B cell (primary cell): ENCODE data around the gene THADA. TPM values are rescaled to one million over a fixed set of nuclear protein-coding genes. Genes with fewer than 3 reads are reported as not detected.

ENCODE experiments used
- ATAC-seq: fragments of 200-7000 bp; cut with Tn5 transposase; one replicate; pipeline ENCODE4 v1.10.0; 2021; ENCODE audit warnings: low read depth, mild to moderate bottlenecking, moderate number of reproducible peaks, moderate library complexity
- CTCF ChIA-PET: fragments of 350-600 bp; sonication (Branson Sonifier 250); formaldehyde crosslinking; loops from one replicate; lab custom pipeline; 2021; ENCODE audit warnings: antibody characterized with exemption, inconsistent platforms; lab: Charles Lee
- POLR2A ChIA-PET: fragments of 350-600 bp; sonication (Branson Sonifier 250); formaldehyde crosslinking; loops from one replicate; lab custom pipeline; 2021; ENCODE audit warnings: antibody characterized with exemption; lab: Charles Lee
- DNase-seq: peaks from one replicate; pipeline ENCODE4 v3.0.0; 2013
- H2AFZ ChIP-seq: 2 replicates; pipeline ENCODE4 v1.6.1; 2012; ENCODE audit warnings: mild to moderate bottlenecking, low read depth, low read length; ENCODE audit not compliant: insufficient read depth, poor library complexity, severe bottlenecking
- H3K27ac ChIP-seq, 2 donors: 1 replicate in 1 of 2; 2 replicates in 1 of 2; pipeline ENCODE4 v1.5.1; 2012 to 2013; ENCODE audit warnings: low read length in 2 of 2, mild to moderate bottlenecking in 2 of 2, moderate library complexity in 1 of 2
- H3K27me3 ChIP-seq, 4 experiments: fragments of 200-600 bp in 1 of 4; sonication (generic) in 1 of 4; replicated peaks in 1 of 4; 1 replicate in 2 of 4; 2 replicates in 2 of 4; pipeline versions ENCODE4 v1.6.1 to v1.7.0; 2013 to 2016; ENCODE audit warnings: low read length in 3 of 4, mild to moderate bottlenecking in 2 of 4, mixed read lengths in 1 of 4, moderate library complexity in 1 of 4; ENCODE audit not compliant: insufficient read depth in 4 of 4, control insufficient read depth in 3 of 4; ENCODE audit errors: control extremely low read depth in 1 of 4
- H3K36me3 ChIP-seq, 2 experiments: replicated peaks in 1 of 2; 1 replicate in 1 of 2; 2 replicates in 1 of 2; pipeline versions ENCODE4 v1.6.1 to v1.7.1; 2013; ENCODE audit warnings: low read length in 1 of 2; ENCODE audit not compliant: insufficient read depth in 2 of 2, control insufficient read depth in 1 of 2; ENCODE audit errors: control extremely low read depth in 1 of 2, extremely low read depth in 1 of 2
- H3K4me1 ChIP-seq, 2 donors: fragments of 200-600 bp in 1 of 2; sonication (generic) in 1 of 2; 1 replicate in 1 of 2; 2 replicates in 1 of 2; pipeline versions ENCODE4 v1.5.1 to v1.6.1; 2013 to 2017; ENCODE audit warnings: low read length in 2 of 2; ENCODE audit not compliant: control insufficient read depth in 2 of 2, insufficient read depth in 2 of 2
- H3K4me2 ChIP-seq: replicated peaks from 2 replicates; pipeline ENCODE3; 2012; ENCODE audit warnings: mild to moderate bottlenecking, low read depth, low read length; ENCODE audit not compliant: poor library complexity, severe bottlenecking
- H3K4me3 ChIP-seq, 5 experiments: fragments of 200-600 bp in 1 of 5; sonication (generic) in 1 of 5; 1 replicate in 3 of 5; 2 replicates in 2 of 5; pipeline versions ENCODE4 v1.5.1 to v1.7.0; 2011 to 2016; ENCODE audit warnings: low read length in 4 of 5, mild to moderate bottlenecking in 4 of 5, low read depth in 2 of 5, control low read depth in 1 of 5, moderate library complexity in 1 of 5; ENCODE audit not compliant: insufficient read depth in 1 of 5; ENCODE audit errors: control extremely low read depth in 1 of 5, extremely low read depth in 1 of 5
- H3K79me2 ChIP-seq: fragments of 200-600 bp; sonication (generic); one replicate; pipeline ENCODE4 v1.6.0; 2016; ENCODE audit warnings: low read length; ENCODE audit not compliant: control insufficient read depth, insufficient read depth
- H3K9ac ChIP-seq: fragments of 200-600 bp; sonication (generic); 2 replicates; pipeline ENCODE4 v1.6.1; 2017; ENCODE audit warnings: mild to moderate bottlenecking, low read length, moderate library complexity
- H3K9me3 ChIP-seq, 3 donors: one replicate each; pipeline versions ENCODE4 v1.6.1 to v1.7.1; 2013; ENCODE audit warnings: low read length in 2 of 3; ENCODE audit not compliant: control insufficient read depth in 2 of 3, insufficient read depth in 1 of 3; ENCODE audit errors: control extremely low read depth in 1 of 3
- H4K20me1 ChIP-seq: 2 replicates; pipeline ENCODE4 v1.6.0; 2012; ENCODE audit warnings: mild to moderate bottlenecking, low read length; ENCODE audit not compliant: insufficient read depth, control insufficient read depth, poor library complexity, severe bottlenecking
- H3K27ac Mint-ChIP-seq: one replicate; pipeline ENCODE4 v1.8.0; 2021; ENCODE audit warnings: mixed read lengths
- H3K27me3 Mint-ChIP-seq: one replicate; pipeline ENCODE4 v1.8.0; 2021; ENCODE audit warnings: mixed read lengths
- H3K4me1 Mint-ChIP-seq: one replicate; pipeline ENCODE4 v1.8.0; 2021; ENCODE audit warnings: mixed read lengths
- H3K4me3 Mint-ChIP-seq: one replicate; pipeline ENCODE4 v1.8.0; 2021; ENCODE audit warnings: mixed read lengths
- H3K9me3 Mint-ChIP-seq: one replicate; pipeline ENCODE4 v1.8.0; 2022; ENCODE audit warnings: mixed read lengths; ENCODE audit not compliant: insufficient read depth
- CTCF ChIP-seq: fragments of 200-600 bp; IDR thresholded peaks from one replicate; pipeline ENCODE4 v1.8.0; 2022; ENCODE audit warnings: antibody characterized with exemption, mild to moderate bottlenecking
- EZH2 ChIP-seq: IDR thresholded peaks from 2 replicates; pipeline ENCODE4 v1.6.1; 2012; ENCODE audit warnings: borderline replicate concordance, low read depth, mild to moderate bottlenecking, moderate library complexity, low read length; ENCODE audit not compliant: insufficient read depth, poor library complexity, severe bottlenecking
- WGBS: methylation state at CpG from one replicate; pipeline ENCODE4 v1.1.5; 2013; ENCODE audit warnings: missing lambda C conversion rate; ENCODE audit not compliant: insufficient coverage; 5-methylcytosine and 5-hydroxymethylcytosine counted together
- intact Hi-C: fragments of 100-400 bp; cut with micrococcal nuclease; formaldehyde crosslinking; loops from one replicate; pipeline ENCODE4 v1.10.0; 2022
- polyA plus RNA-seq: library from polyadenylated mRNA; depleted of rRNA; stranded (reverse); fragments of >200 nt; gene quantifications from 2 replicates; pipeline ENCODE4 v1.2.3, GENCODE V29; 2012
- total RNA-seq, 2 donors: library from RNA; stranded (reverse); fragments of 120-200 nt in 1 of 2; gene quantifications; 1 replicate in 1 of 2; 2 replicates in 1 of 2; pipeline versions ENCODE4 v1.2.3 to v1.2.4, GENCODE V29; 2013 to 2022

The THADA gene
- total and polyA plus RNA-seq, 2 donors (not counting 1 experiment from before 2014, with no cell fraction given) = 17.6 to 48.5 TPM

DNA sequence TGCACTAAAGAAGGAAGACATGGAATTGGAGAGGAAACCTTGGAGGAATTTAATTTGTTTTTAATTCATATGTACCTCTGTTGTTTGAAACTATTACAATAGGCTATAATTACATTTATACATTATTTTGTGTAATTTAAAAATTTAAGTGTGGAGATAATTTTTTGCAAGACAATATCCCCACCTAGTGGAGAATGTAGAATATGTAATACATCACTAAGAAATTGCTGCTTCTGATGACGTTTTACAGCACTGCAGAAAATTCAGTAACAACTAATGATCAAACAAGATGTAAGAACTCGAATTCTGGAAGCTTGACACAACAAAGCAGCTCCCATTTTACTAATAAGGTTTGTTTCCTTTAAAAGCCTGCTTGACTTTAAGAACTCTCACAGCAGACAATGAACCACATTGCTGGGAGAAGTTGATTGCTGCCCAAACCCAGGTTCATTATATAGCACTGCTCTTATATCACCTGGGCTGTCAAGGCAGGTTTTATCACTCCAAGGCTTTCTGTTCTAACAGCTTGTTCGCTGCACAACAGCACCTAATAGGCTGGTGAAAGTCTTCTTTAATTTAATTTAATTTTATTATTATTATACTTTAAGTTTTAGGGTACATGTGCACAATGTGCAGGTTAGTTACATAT lies 53.4 kb downstream of the THADA start:
- intact Hi-C loops = loop anchor here (1.0 to 5.0 kb wide), 6 partner anchors 58 to 713 kb away; partner anchors contain the start of gene ZFP36L2
- Histone ChIP-seq H3K36me3 (peaks cover 0 to 7% of the 10 kb centered on the region in 2 experiments), H3K4me2 (no peak overlapping the region), H3K79me2 (no peaks in the 10 kb centered on the region), H3K9ac (no peak overlapping the region), H3K4me1 (peaks cover 12% of the 10 kb centered on the region in 2 donors), H3K27me3 (no peaks in the 10 kb centered on the region), H3K9me3 (no peaks in the 10 kb centered on the region), H2AFZ (no peak overlapping the region), H4K20me1 (no peaks in the 10 kb centered on the region), H3K4me3 (no peak overlapping the region), H3K27ac (no peak overlapping the region)
- CTCF ChIA-PET = interaction anchor here (0.7 to 6.5 kb wide), 17 partner anchors 10 to 714 kb away, joined by 3 to 50 read pairs (median 4); no protein-coding TSS in a partner anchor
- DNase-seq = peak; percentile 67
- ATAC-seq = peak; percentile 49
- POLR2A ChIA-PET = interaction anchor here (0.6 kb wide), 1 partner anchor 271 kb away, joined by 13 read pairs; no protein-coding TSS in a partner anchor
- no peak overlapping the region for H3K27ac Mint-ChIP-seq
- no peak overlapping the region for H3K4me3 Mint-ChIP-seq
- no peaks in the 10 kb centered on the region for H3K27me3 Mint-ChIP-seq
- WGBS = no CpG with 5 or more reads among the region's 3 CpGs
- H3K4me1 Mint-ChIP-seq = peaks cover 13% of the 10 kb centered on the region
- no peaks in the 10 kb centered on the region for H3K9me3 Mint-ChIP-seq
- TF ChIP-seq EZH2 = no peak
- peak; percentile 84 for TF ChIP-seq CTCF

GRCh38 chr2:43541165-43541564 lies 54.7 kb downstream of the THADA start:
- Histone ChIP-seq H3K27me3 (no peaks in the 10 kb centered on the region), H3K9me3 (no peaks in the 10 kb centered on the region), H3K4me3 (no peak overlapping the region), H2AFZ (no peak overlapping the region), H4K20me1 (no peaks in the 10 kb centered on the region), H3K79me2 (no peaks in the 10 kb centered on the region), H3K4me2 (no peak overlapping the region), H3K4me1 (peaks cover 12 to 24% of the 10 kb centered on the region in 2 donors), H3K9ac (no peak overlapping the region), H3K36me3 (peaks cover 0 to 7% of the 10 kb centered on the region in 2 experiments), H3K27ac (no peak overlapping the region)
- DNase-seq (no peak), ATAC-seq (no peak)
- no peak for TF ChIP-seq EZH2
- TF ChIP-seq CTCF = no peak
- 96% methylated on average over 3 of the region's 6 CpGs for WGBS
- CTCF ChIA-PET = interaction anchor here (0.6 to 6.5 kb wide), 25 partner anchors 8 to 921 kb away, joined by 3 to 50 read pairs (median 5); no protein-coding TSS in a partner anchor
- Mint-ChIP-seq H3K9me3 (no peaks in the 10 kb centered on the region), H3K27me3 (no peaks in the 10 kb centered on the region), H3K4me1 (peaks cover 23% of the 10 kb centered on the region), H3K27ac (no peak overlapping the region), H3K4me3 (no peak overlapping the region)
- POLR2A ChIA-PET = interaction anchor here (0.7 kb wide), 2 partner anchors 319 to 712 kb away, joined by 3 to 4 read pairs; no protein-coding TSS in a partner anchor
- intact Hi-C loops = loop anchor here (5.0 kb wide), 1 partner anchor 314 kb away; the partner anchor contains the start of gene ZFP36L2
